Measurements from ENCODE around the gene CCL27.
"Not testable (repeated sequence)": the region's sequence is repeated elsewhere in the genome, so short reads cannot be mapped to it uniquely, and the experiment has no call there.

CCL27 gene

DNA sequence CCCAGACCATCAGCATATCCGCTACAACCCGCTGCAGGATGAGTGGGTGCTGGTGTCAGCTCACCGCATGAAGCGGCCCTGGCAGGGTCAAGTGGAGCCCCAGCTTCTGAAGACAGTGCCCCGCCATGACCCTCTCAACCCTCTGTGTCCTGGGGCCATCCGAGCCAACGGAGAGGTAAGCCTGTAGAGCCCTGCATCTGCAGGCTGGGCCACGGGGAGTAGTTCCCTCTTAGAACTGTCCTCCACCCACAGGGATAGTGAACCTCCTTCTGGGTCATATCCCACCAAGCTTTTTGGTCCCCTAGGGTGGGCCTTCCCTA lies 15.4 kb downstream of the CCL27 start:
- TF ChIP-seq, protein P1, sequence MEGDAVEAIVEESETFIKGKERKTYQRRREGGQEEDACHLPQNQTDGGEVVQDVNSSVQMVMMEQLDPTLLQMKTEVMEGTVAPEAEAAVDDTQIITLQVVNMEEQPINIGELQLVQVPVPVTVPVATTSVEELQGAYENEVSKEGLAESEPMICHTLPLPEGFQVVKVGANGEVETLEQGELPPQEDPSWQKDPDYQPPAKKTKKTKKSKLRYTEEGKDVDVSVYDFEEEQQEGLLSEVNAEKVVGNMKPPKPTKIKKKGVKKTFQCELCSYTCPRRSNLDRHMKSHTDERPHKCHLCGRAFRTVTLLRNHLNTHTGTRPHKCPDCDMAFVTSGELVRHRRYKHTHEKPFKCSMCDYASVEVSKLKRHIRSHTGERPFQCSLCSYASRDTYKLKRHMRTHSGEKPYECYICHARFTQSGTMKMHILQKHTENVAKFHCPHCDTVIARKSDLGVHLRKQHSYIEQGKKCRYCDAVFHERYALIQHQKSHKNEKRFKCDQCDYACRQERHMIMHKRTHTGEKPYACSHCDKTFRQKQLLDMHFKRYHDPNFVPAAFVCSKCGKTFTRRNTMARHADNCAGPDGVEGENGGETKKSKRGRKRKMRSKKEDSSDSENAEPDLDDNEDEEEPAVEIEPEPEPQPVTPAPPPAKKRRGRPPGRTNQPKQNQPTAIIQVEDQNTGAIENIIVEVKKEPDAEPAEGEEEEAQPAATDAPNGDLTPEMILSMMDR (IDR thresholded peaks at IDR 0.05; ENCODE audit: low read depth, low read length): no peak
- DNase-seq (ENCODE audit: low read depth, low spot score): no peak
- peak overlapping the region; percentile 83 for H3K4me3 ChIP-seq (ENCODE audit: low read depth, low read length)
- in situ Hi-C loops (cut with HindIII; ENCODE audit: low sequenced_read_pairs): no loop called here

DNA sequence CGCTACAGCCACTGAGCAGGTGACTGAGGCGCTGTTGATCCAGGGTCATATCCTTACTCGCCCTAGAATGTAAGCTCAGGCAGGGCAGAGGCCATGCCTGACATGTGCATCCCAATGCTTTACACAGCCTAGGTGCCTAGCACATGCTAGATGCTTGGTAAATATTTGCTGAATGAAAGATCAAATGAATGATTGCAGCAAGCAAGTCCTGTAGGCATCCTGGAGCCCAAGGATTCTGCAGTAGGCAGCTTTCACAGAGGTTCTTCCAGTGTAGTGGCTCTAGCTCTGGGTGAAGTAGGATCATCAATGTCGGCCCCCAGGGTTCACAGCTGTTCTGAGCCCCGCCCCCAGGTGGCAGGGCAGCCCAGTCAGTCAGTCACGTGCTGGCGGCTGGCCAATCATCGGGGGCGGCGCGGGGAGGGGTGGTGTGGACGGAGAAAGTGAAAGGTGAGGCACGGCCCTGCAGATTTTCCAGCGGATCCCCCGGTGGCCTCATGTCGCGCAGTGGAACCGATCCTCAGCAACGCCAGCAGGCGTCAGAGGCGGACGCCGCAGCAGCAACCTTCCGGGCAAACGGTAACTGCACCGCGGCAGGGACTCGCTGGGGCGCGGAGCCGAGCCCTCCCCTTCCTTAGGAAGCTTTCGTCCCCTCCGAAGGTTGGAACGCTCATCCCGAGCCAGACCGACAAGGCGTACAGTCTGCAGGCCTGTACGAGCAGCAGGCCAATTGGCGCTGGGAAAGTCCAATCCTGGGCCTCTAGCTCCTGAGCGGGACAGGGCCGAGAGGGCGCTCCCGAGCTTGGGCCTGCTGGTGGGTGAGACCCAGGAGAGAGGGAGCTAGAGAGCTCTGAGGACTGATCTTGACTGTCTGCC lies 16.0 kb downstream of the CCL27 start, which contains the start of gene GALT:
GALT (plus strand) TSS at position 465 of the 873 bp plus-strand sequence; CDS start at position 495, 30 bp downstream.
- in situ Hi-C loops (cut with HindIII; ENCODE audit: low sequenced_read_pairs): no loop called here
- TF ChIP-seq, protein P1 (IDR thresholded peaks at IDR 0.05; ENCODE audit: low read depth, low read length): peak; percentile 64
- DNase-seq (ENCODE audit: low read depth, low spot score): peak; percentile 84
- H3K4me3 ChIP-seq (ENCODE audit: low read depth, low read length): peak within 1 kb of the TSS; percentile 83

DNA sequence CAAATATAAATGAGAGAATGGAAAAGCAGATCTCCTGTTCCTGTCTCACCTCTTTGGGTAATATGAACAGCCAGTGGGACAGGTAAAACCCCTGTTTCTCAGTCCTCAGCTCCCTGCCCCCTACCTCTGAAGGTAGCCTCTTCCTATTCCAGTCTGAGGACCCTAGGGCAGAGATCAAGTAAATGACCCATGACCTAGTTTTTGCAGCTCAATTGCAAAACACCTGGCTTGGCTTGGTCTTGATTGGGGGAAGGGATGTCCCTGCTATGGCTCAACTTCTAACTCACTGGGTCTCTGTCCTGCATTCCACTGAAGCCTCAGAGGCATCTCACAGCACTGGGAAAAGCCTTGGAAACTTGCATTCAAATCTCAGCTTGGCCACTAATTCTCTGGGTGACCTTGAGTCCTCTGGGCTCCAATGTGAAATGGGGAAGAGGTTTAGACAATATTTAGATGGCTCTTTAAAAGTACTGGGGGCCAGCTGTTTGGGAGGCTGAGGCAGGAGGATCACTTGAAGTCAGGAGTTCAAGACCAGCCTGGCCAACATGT lies 17.6 kb downstream of the CCL27 start:
- in situ Hi-C loops (cut with HindIII; ENCODE audit: low sequenced_read_pairs): no loop called here
- DNase-seq (ENCODE audit: low read depth, low spot score): no peak
- TF ChIP-seq, protein P1 (IDR thresholded peaks at IDR 0.05; ENCODE audit: low read depth, low read length): no peak
- H3K4me3 ChIP-seq (ENCODE audit: low read depth, low read length): no peak overlapping the region

DNA sequence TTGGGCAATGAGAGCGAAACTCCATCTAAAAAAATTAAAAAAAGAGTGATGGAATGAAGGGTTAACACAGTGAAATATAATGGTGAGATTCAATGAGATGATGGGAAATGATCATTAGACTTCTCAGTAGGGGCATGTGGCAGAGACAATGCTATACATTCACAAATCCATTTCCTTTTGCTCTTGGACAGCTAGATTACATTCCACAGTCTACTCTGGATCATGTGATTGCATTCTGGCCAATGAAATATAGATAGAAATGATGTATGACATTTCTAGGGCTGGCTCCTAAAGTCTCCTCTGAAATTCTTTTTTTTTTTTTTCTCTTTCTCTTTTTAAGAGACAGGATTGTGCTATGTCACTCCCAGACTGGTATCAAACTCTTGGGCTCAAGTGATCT lies 19.8 kb downstream of the CCL27 start:
- TF ChIP-seq, protein P1 (IDR thresholded peaks at IDR 0.05; ENCODE audit: low read depth, low read length): no peak
- H3K4me3 ChIP-seq (ENCODE audit: low read depth, low read length): no peak overlapping the region
- in situ Hi-C loops (cut with HindIII; ENCODE audit: low sequenced_read_pairs): no loop called here
- DNase-seq (ENCODE audit: low read depth, low spot score): no peak

DNA sequence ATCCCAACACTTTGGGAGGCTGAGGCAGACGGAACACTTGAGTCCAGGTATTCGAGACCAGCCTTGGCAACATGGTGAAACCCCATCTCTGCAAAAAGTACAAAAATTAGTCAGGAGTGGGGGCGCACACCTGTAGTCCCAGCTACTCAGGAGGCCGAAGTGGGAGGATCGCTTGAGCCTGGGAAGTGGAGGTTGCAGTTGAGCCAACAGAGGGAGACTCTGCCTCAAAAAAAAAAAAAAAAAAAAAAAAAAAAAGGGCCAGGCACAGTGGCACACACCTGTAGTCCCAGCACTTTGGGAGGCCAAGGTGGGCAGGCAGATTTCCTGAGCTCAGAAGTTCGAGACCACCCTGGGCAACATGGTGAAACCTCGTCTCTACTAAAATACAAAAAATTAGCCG lies 23.1 kb downstream of the CCL27 start:
- in situ Hi-C loops (cut with HindIII; ENCODE audit: low sequenced_read_pairs); H3K4me3 ChIP-seq (ENCODE audit: low read depth, low read length); DNase-seq (ENCODE audit: low read depth, low spot score): not testable (repeated sequence)

DNA sequence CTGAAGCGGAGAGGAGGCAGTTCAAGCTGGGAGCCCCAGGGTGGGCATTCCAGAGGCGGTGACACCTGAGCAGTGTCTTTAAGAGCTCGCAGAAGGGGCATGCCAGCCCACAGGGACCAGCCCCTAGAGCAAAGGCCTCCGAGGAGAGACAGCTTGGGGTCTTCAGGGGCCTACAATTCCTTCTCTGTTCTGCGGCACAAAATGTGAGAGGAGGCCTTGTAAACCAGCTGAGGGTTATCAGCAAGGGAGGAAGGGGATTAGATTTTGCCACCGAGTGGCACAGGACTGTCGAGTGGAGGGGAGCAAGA lies 24.4 kb downstream of the CCL27 start:
- in situ Hi-C loops (cut with HindIII; ENCODE audit: low sequenced_read_pairs): no loop called here
- peak overlapping the region; percentile 72 for H3K4me3 ChIP-seq (ENCODE audit: low read depth, low read length)
- no peak for DNase-seq (ENCODE audit: low read depth, low spot score)
- TF ChIP-seq, protein P1 (IDR thresholded peaks at IDR 0.05; ENCODE audit: low read depth, low read length): no peak

DNA sequence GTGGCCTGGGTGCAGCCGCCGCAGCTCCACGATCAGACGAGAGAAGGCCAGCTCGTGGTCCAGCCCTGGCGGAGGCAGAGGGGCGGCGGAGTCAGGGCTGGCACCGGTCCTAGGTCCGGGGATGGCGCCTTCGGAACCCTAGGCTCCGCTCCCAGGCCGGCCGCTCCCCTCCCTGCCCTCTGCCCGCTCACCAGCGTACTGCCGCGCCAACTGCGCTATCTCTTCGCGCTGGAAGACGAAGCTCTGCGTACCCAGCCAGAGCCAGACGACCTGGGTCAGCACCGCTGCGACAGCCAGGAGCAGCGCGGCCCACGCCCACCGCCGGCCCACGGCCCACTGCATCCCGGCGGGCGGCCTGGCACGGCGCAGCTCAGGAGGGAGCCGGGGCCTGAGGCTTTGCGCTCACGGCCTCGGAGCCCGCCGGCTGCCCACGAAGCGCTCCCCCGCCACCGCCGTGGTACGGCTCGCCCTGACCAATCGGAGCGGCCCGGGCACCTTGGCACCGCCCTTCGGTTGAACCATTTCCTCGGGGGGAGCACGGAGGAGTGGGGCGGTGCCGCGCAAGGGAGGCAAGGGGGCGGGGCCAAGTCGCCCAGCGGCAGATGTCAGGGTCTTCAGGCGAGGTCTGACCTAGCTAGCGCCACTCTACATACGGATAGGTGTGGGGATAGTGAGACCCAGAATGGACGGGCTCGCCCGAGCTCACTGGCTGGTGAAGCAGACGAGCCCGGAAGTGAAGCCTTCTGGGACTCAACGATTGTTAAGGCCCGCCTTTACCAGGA lies 24.9 kb downstream of the CCL27 start, which contains the start of gene SIGMAR1:
SIGMAR1 (minus strand) TSS at position 432 of the 782 bp plus-strand sequence; CDS start at position 342, 90 bp downstream.
- TF ChIP-seq, protein P1 (IDR thresholded peaks at IDR 0.05; ENCODE audit: low read depth, low read length): no peak
- in situ Hi-C loops (cut with HindIII; ENCODE audit: low sequenced_read_pairs): no loop called here
- H3K4me3 ChIP-seq (ENCODE audit: low read depth, low read length): peak within 1 kb of the TSS; percentile 72
- DNase-seq (ENCODE audit: low read depth, low spot score): peak; percentile 93
